GM12864 (cell line): ENCODE data around the gene PCGF3.

Source experiments
- DNase-seq: peaks from one replicate; pipeline ENCODE4 v3.0.0-alpha.2; 2011; ENCODE audit warnings: low read depth
- H3K4me3 ChIP-seq: 2 replicates; pipeline ENCODE4 v1.5.1; 2011; ENCODE audit warnings: mild to moderate bottlenecking, low read depth, low read length, control low read depth
- CTCF ChIP-seq: IDR thresholded peaks from 2 replicates; pipeline ENCODE4 v1.5.1; 2011; ENCODE audit warnings: low read depth, mild to moderate bottlenecking, moderate library complexity, low read length, control low read depth, inconsistent platforms; ENCODE audit errors: missing control alignments

PCGF3 gene

GRCh38 chr4:813900-814299, 108.3 kb downstream of the PCGF3 start:
- TF ChIP-seq CTCF: no peak
- DNase-seq: no peak
- H3K4me3 ChIP-seq: no peak overlapping the region

GRCh38 chr4:814312-814850, 108.7 kb downstream of the PCGF3 start:
- H3K4me3 ChIP-seq: no peak overlapping the region
- DNase-seq: no peak
- no peak for TF ChIP-seq CTCF

GRCh38 chr4:815464-816146, 110.0 kb downstream of the PCGF3 start:
- TF ChIP-seq CTCF: no peak
- DNase-seq: no peak

GRCh38 chr4:818106-818921, 112.7 kb downstream of the PCGF3 start:
- no peak for TF ChIP-seq CTCF
- DNase-seq: no peak

More at GRCh38 chr4:815464-816146, 110.0 kb downstream of the PCGF3 start:
- H3K4me3 ChIP-seq: no peak overlapping the region

GRCh38 chr4:819401-820229, 114.0 kb downstream of the PCGF3 start:
- DNase-seq: no peak
- H3K4me3 ChIP-seq: no peak overlapping the region
- no peak for TF ChIP-seq CTCF

More at GRCh38 chr4:818106-818921, 112.7 kb downstream of the PCGF3 start:
- H3K4me3 ChIP-seq: no peak overlapping the region
